ENCODE data around the gene RUNDC3A.

Gene RUNDC3A

DNA sequence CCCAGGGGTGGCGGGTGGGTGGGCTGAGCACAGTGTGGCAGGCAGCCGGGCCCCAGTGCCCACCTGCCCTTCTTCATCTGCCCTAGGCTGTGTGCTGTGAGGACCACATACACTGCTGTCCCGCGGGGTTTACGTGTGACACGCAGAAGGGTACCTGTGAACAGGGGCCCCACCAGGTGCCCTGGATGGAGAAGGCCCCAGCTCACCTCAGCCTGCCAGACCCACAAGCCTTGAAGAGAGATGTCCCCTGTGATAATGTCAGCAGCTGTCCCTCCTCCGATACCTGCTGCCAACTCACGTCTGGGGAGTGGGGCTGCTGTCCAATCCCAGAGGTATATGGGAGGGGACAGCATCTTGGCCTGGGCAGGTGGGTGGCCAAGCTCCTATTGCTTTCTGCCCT lies 43.1 kb downstream of the RUNDC3A start:
- H3K4me3 ChIP-seq (ENCODE audit: low read length) = no peak overlapping the region
- H3K27me3 ChIP-seq (ENCODE audit: control insufficient read depth, insufficient read depth, low read length) = no peaks in the 10 kb centered on the region
- no peak overlapping the region for H3K27ac ChIP-seq (ENCODE audit: low read length)
- DNase-seq (ENCODE audit: low read depth, low spot score) = no peak
- peaks cover 15% of the 10 kb centered on the region for H3K36me3 ChIP-seq (ENCODE audit: control insufficient read depth, insufficient read depth, low read length)
- H3K9me3 ChIP-seq (ENCODE audit: control insufficient read depth, insufficient read depth, low read length) = no peaks in the 10 kb centered on the region
- H3K4me1 ChIP-seq (ENCODE audit: control insufficient read depth, insufficient read depth, low read length) = 0 out of 2 replicates have a peak, but pooled peaks cover 3% of the 10 kb centered on the region
- no CpG with 5 or more reads among the region's 8 CpGs for WGBS (ENCODE audit: insufficient coverage, insufficient read length)

GRCh38 chr17:44351961-44352827 lies 43.8 kb downstream of the RUNDC3A start:
- no peaks in the 10 kb centered on the region for H3K27me3 ChIP-seq (ENCODE audit: control insufficient read depth, insufficient read depth, low read length)
- WGBS (ENCODE audit: insufficient coverage, insufficient read length) = no CpG with 5 or more reads among the region's 36 CpGs
- no peak for DNase-seq (ENCODE audit: low read depth, low spot score)
- H3K9me3 ChIP-seq (ENCODE audit: control insufficient read depth, insufficient read depth, low read length) = no peaks in the 10 kb centered on the region
- H3K27ac ChIP-seq (ENCODE audit: low read length) = no peak overlapping the region
- peaks cover 15% of the 10 kb centered on the region for H3K36me3 ChIP-seq (ENCODE audit: control insufficient read depth, insufficient read depth, low read length)
- no peak overlapping the region for H3K4me3 ChIP-seq (ENCODE audit: low read length)
- H3K4me1 ChIP-seq (ENCODE audit: control insufficient read depth, insufficient read depth, low read length) = 0 out of 2 replicates have a peak, but pooled peaks cover 3% of the 10 kb centered on the region

DNA sequence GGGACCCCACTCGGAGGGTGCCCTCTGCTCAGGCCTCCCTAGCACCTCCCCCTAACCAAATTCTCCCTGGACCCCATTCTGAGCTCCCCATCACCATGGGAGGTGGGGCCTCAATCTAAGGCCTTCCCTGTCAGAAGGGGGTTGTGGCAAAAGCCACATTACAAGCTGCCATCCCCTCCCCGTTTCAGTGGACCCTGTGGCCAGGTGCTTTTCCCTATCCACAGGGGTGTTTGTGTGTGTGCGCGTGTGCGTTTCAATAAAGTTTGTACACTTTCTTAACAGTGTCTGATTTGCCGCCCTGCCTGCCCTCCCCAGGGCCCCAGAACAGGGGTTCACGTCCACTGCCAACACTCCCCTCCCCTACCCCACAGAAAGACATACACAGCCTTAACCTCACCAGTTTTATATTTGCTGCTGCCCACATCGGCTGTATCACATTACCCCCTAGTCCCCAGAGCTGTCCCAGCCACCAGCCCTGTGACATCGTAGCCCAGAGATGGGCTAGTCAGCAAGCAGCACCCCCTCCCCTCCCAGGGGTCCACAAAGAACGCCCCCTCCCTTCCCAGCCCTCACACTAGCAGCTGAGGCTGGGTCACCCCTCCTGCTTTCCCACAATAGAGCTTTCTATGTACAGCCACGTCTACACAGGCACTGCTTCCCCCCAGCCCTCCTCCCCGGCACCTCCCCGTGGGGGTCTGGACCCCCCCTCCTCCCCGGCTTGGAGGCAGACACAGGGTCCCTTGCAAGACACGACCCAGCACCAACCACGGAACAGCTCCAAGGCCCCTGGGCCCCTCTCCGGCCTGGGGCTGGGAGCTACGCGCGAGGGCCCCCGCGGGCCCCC lies 44.6 kb downstream of the RUNDC3A start:
- WGBS (ENCODE audit: insufficient coverage, insufficient read length) = no CpG with 5 or more reads among the region's 22 CpGs
- no peak for DNase-seq (ENCODE audit: low read depth, low spot score)
- H3K27me3 ChIP-seq (ENCODE audit: control insufficient read depth, insufficient read depth, low read length) = no peaks in the 10 kb centered on the region
- no peak overlapping the region for H3K27ac ChIP-seq (ENCODE audit: low read length)
- peaks cover 15% of the 10 kb centered on the region for H3K36me3 ChIP-seq (ENCODE audit: control insufficient read depth, insufficient read depth, low read length)
- peak overlapping the region; percentile 55; the same call in 1 of the 2 replicates for H3K4me3 ChIP-seq (ENCODE audit: low read length)
- H3K9me3 ChIP-seq (ENCODE audit: control insufficient read depth, insufficient read depth, low read length) = no peaks in the 10 kb centered on the region
- 0 out of 2 replicates have a peak, but pooled peaks cover 3% of the 10 kb centered on the region for H3K4me1 ChIP-seq (ENCODE audit: control insufficient read depth, insufficient read depth, low read length)

GRCh38 chr17:44353672-44354331 lies 45.4 kb downstream of the RUNDC3A start:
- Histone ChIP-seq H3K4me1 (ENCODE audit: control insufficient read depth, insufficient read depth, low read length) (0 out of 2 replicates have a peak, but pooled peaks cover 3% of the 10 kb centered on the region), H3K36me3 (ENCODE audit: control insufficient read depth, insufficient read depth, low read length) (peaks cover 15% of the 10 kb centered on the region), H3K27ac (ENCODE audit: low read length) (no peak overlapping the region), H3K4me3 (ENCODE audit: low read length) (peak overlapping the region; percentile 55; the same call in 1 of the 2 replicates), H3K27me3 (ENCODE audit: control insufficient read depth, insufficient read depth, low read length) (no peaks in the 10 kb centered on the region), H3K9me3 (ENCODE audit: control insufficient read depth, insufficient read depth, low read length) (no peaks in the 10 kb centered on the region)
- no CpG with 5 or more reads among the region's 98 CpGs for WGBS (ENCODE audit: insufficient coverage, insufficient read length)
- DNase-seq (ENCODE audit: low read depth, low spot score) = no peak

- Histone ChIP-seq H3K36me3 (ENCODE audit: control insufficient read depth, insufficient read depth, low read length) (peaks cover 15% of the 10 kb centered on the region), H3K27ac (ENCODE audit: low read length) (no peak overlapping the region), H3K9me3 (ENCODE audit: control insufficient read depth, insufficient read depth, low read length) (no peaks in the 10 kb centered on the region), H3K4me1 (ENCODE audit: control insufficient read depth, insufficient read depth, low read length) (0 out of 2 replicates have a peak, but pooled peaks cover 3% of the 10 kb centered on the region), H3K27me3 (ENCODE audit: control insufficient read depth, insufficient read depth, low read length) (no peaks in the 10 kb centered on the region), H3K4me3 (ENCODE audit: low read length) (peak overlapping the region; percentile 26; the same call in 1 of the 2 replicates)
- no CpG with 5 or more reads among the region's 77 CpGs for WGBS (ENCODE audit: insufficient coverage, insufficient read length)
- DNase-seq (ENCODE audit: low read depth, low spot score) = no peak
Observed at GRCh38 chr17:44354582-44355561, 46.5 kb downstream of the RUNDC3A start.

DNA sequence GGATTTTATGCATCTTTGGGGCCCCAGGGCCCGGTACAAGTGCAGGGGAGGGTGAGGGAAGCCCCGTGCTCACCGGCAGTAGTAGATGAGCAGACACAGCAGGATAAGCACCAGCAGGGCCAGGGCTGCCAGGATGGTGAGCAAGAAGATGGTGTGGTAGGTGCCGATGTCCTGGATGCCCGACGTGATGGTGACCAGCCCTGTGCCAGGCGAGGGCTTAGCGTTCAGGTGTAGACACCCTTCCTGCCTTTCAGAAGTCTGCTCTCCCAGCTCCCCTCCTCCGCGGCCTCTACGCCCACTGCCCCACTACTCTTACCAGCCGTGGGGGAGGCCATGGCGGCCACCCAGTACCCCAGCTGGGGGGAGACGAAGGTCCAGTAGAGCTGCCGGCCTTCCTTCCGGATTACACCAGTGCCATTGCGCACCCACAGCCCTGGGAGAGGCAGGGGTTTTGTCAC lies 47.3 kb downstream of the RUNDC3A start:
- H3K36me3 ChIP-seq (ENCODE audit: control insufficient read depth, insufficient read depth, low read length) = peaks cover 13% of the 10 kb centered on the region
- no peak overlapping the region for H3K27ac ChIP-seq (ENCODE audit: low read length)
- WGBS (ENCODE audit: insufficient coverage, insufficient read length) = no CpG with 5 or more reads among the region's 17 CpGs
- no peak for DNase-seq (ENCODE audit: low read depth, low spot score)
- H3K4me3 ChIP-seq (ENCODE audit: low read length) = no peak overlapping the region
- 0 out of 2 replicates have a peak, but pooled peaks cover 3% of the 10 kb centered on the region for H3K4me1 ChIP-seq (ENCODE audit: control insufficient read depth, insufficient read depth, low read length)
- H3K9me3 ChIP-seq (ENCODE audit: control insufficient read depth, insufficient read depth, low read length) = no peaks in the 10 kb centered on the region
- no peaks in the 10 kb centered on the region for H3K27me3 ChIP-seq (ENCODE audit: control insufficient read depth, insufficient read depth, low read length)

DNA sequence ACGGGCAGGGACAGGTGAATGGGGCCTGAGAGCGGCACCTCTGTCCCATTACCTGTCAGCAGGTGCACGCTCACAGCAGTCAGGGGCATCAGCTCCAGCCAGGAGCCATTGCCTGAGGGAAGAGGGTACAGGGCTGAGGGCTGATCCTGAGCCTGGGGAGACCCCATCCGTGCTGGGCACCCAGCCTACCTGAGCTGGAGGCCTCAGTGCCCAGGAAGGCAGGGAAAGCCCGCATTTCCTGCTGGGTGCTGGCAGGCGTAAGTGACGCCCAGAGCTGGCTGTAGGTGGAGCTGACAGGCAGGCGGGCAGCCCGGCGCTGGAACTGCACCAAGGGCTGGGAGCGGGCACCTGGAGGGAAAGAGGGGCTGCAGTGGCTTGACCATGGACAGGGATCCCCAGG lies 47.8 kb downstream of the RUNDC3A start:
- H3K27me3 ChIP-seq (ENCODE audit: control insufficient read depth, insufficient read depth, low read length) = no peaks in the 10 kb centered on the region
- H3K36me3 ChIP-seq (ENCODE audit: control insufficient read depth, insufficient read depth, low read length) = peaks cover 13% of the 10 kb centered on the region
- no peaks in the 10 kb centered on the region for H3K9me3 ChIP-seq (ENCODE audit: control insufficient read depth, insufficient read depth, low read length)
- H3K4me1 ChIP-seq (ENCODE audit: control insufficient read depth, insufficient read depth, low read length) = peaks cover 5% of the 10 kb centered on the region; the same call in 1 of the 2 replicates
- no peak overlapping the region for H3K27ac ChIP-seq (ENCODE audit: low read length)
- no peak for DNase-seq (ENCODE audit: low read depth, low spot score)
- H3K4me3 ChIP-seq (ENCODE audit: low read length) = no peak overlapping the region
- whole genome bisulfite sequencing (ENCODE audit: insufficient coverage, insufficient read length) = no CpG with 5 or more reads among the region's 11 CpGs

GRCh38 chr17:44358066-44358465 lies 49.7 kb downstream of the RUNDC3A start:
- Histone ChIP-seq H3K4me3 (ENCODE audit: low read length) (no peak overlapping the region), H3K27ac (ENCODE audit: low read length) (no peak overlapping the region), H3K36me3 (ENCODE audit: control insufficient read depth, insufficient read depth, low read length) (no peaks in the 10 kb centered on the region; the same call in 1 of the 2 replicates), H3K9me3 (ENCODE audit: control insufficient read depth, insufficient read depth, low read length) (no peaks in the 10 kb centered on the region), H3K27me3 (ENCODE audit: control insufficient read depth, insufficient read depth, low read length) (no peaks in the 10 kb centered on the region), H3K4me1 (ENCODE audit: control insufficient read depth, insufficient read depth, low read length) (peaks cover 18% of the 10 kb centered on the region)
- WGBS (ENCODE audit: insufficient coverage, insufficient read length) = no CpG with 5 or more reads among the region's 9 CpGs
- DNase-seq (ENCODE audit: low read depth, low spot score) = no peak

- Histone ChIP-seq H3K4me3 (ENCODE audit: low read length) (no peak overlapping the region), H3K4me1 (ENCODE audit: control insufficient read depth, insufficient read depth, low read length) (peaks cover 15% of the 10 kb centered on the region), H3K27ac (ENCODE audit: low read length) (no peak overlapping the region), H3K27me3 (ENCODE audit: control insufficient read depth, insufficient read depth, low read length) (no peaks in the 10 kb centered on the region), H3K9me3 (ENCODE audit: control insufficient read depth, insufficient read depth, low read length) (no peaks in the 10 kb centered on the region), H3K36me3 (ENCODE audit: control insufficient read depth, insufficient read depth, low read length) (no peaks in the 10 kb centered on the region; the same call in 1 of the 2 replicates)
- no peak for DNase-seq (ENCODE audit: low read depth, low spot score)
- no CpG with 5 or more reads among the region's 6 CpGs for WGBS (ENCODE audit: insufficient coverage, insufficient read length)
Observed at GRCh38 chr17:44359006-44359405, 50.6 kb downstream of the RUNDC3A start.
